ENCODE measurements around the gene TMEM79. TPM values are rescaled to one million over a fixed set of nuclear protein-coding genes. Genes with fewer than 3 reads are reported as not detected.
A peak's percentile ranks its signal among the peaks of the same experiment; 100 is the strongest.

Gene TMEM79
- total and polyA plus RNA-seq, 2 donors (not counting 1 experiment from before 2014, with no cell fraction given), result 1.1 to 3.6 TPM

GRCh38 chr1:156291226-156292061 is 7.3 kb downstream of the TMEM79 start:
- Histone ChIP-seq H3K9me3 (ENCODE audit: control insufficient read depth, insufficient read depth, low read depth, low read length) (no peaks in the 10 kb centered on the region), H3K4me1 (ENCODE audit: control insufficient read depth, extremely low read depth, insufficient read depth, low read length) (peaks cover 8% of the 10 kb centered on the region), H3K79me2 (ENCODE audit: control insufficient read depth, insufficient read depth, low read length) (peaks cover 6% of the 10 kb centered on the region), H3K36me3 (ENCODE audit: control insufficient read depth, insufficient read depth, low read length) (peaks cover 4% of the 10 kb centered on the region), H3K4me3 (replicated peaks in 1 of 4; ENCODE audit: control extremely low read depth in 1 of 4, insufficient read depth in 1 of 4, low read depth in 3 of 4, low read length in 4 of 4) (peak overlapping the region; percentile 57 to 69 (median 63)), H3K4me2 (ENCODE audit: extremely low read depth, insufficient read depth, low read length) (peak overlapping the region; percentile 75), H4K20me1 (ENCODE audit: control insufficient read depth, extremely low read depth, insufficient read depth, low read length) (no peaks in the 10 kb centered on the region), H3K9ac (ENCODE audit: insufficient read depth, low read length) (peak overlapping the region; percentile 74), H3K27ac (ENCODE audit: insufficient read depth, low read length) (peak overlapping the region; percentile 73), H3K27me3 (ENCODE audit: control insufficient read depth, insufficient read depth, low read length) (no peaks in the 10 kb centered on the region), H2AFZ (ENCODE audit: low read length) (peak overlapping the region; percentile 94)
- no peak for TF ChIP-seq EZH2 (IDR thresholded peaks at IDR 0.05; ENCODE audit: low read length, missing control alignments)
- TF ChIP-seq, protein P1, sequence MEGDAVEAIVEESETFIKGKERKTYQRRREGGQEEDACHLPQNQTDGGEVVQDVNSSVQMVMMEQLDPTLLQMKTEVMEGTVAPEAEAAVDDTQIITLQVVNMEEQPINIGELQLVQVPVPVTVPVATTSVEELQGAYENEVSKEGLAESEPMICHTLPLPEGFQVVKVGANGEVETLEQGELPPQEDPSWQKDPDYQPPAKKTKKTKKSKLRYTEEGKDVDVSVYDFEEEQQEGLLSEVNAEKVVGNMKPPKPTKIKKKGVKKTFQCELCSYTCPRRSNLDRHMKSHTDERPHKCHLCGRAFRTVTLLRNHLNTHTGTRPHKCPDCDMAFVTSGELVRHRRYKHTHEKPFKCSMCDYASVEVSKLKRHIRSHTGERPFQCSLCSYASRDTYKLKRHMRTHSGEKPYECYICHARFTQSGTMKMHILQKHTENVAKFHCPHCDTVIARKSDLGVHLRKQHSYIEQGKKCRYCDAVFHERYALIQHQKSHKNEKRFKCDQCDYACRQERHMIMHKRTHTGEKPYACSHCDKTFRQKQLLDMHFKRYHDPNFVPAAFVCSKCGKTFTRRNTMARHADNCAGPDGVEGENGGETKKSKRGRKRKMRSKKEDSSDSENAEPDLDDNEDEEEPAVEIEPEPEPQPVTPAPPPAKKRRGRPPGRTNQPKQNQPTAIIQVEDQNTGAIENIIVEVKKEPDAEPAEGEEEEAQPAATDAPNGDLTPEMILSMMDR (conservative IDR thresholded peaks at IDR 0.05 in 1 of 2, IDR thresholded peaks at IDR 0.05 in 1 of 2; ENCODE audit: low read depth in 1 of 2, low read length in 2 of 2), result no peak
- peak; percentile 80 to 81 for DNase-seq (ENCODE audit: low read depth in 2 of 2)

DNA sequence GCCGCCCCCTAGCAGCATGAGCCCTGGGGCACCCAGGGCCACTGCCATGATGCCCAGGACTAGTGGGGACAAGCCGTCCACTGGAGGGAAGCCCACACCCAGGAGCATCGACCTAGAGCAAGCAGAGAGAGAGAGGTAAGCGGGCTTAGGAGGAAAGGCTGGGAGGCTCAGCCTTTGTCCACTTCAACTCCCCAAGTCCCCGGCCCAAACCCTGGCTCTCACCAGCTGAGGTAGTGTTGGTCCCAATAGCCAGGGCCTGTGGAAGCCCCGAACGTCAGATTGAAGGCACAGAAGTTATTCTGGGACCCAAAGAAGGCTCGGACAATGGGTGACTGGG is 8.9 kb downstream of the TMEM79 start:
- Histone ChIP-seq H3K79me2 (ENCODE audit: control insufficient read depth, insufficient read depth, low read length) (peaks cover 6% of the 10 kb centered on the region), H3K36me3 (ENCODE audit: control insufficient read depth, insufficient read depth, low read length) (peaks cover 4% of the 10 kb centered on the region), H3K27ac (ENCODE audit: insufficient read depth, low read length) (no peak overlapping the region), H3K27me3 (ENCODE audit: control insufficient read depth, insufficient read depth, low read length) (no peaks in the 10 kb centered on the region), H2AFZ (ENCODE audit: low read length) (no peak overlapping the region), H3K4me2 (ENCODE audit: extremely low read depth, insufficient read depth, low read length) (no peak overlapping the region), H4K20me1 (ENCODE audit: control insufficient read depth, extremely low read depth, insufficient read depth, low read length) (no peaks in the 10 kb centered on the region), H3K4me1 (ENCODE audit: control insufficient read depth, extremely low read depth, insufficient read depth, low read length) (peaks cover 8% of the 10 kb centered on the region), H3K4me3 (replicated peaks in 1 of 4; ENCODE audit: control extremely low read depth in 1 of 4, insufficient read depth in 1 of 4, low read depth in 3 of 4, low read length in 4 of 4) (no peak overlapping the region), H3K9me3 (ENCODE audit: control insufficient read depth, insufficient read depth, low read depth, low read length) (no peaks in the 10 kb centered on the region), H3K9ac (ENCODE audit: insufficient read depth, low read length) (no peak overlapping the region)
- no peak for DNase-seq (ENCODE audit: low read depth in 2 of 2)
- no peak for TF ChIP-seq EZH2 (IDR thresholded peaks at IDR 0.05; ENCODE audit: low read length, missing control alignments)
- TF ChIP-seq, protein P1 (conservative IDR thresholded peaks at IDR 0.05 in 1 of 2, IDR thresholded peaks at IDR 0.05 in 1 of 2; ENCODE audit: low read depth in 1 of 2, low read length in 2 of 2), result no peak

DNA sequence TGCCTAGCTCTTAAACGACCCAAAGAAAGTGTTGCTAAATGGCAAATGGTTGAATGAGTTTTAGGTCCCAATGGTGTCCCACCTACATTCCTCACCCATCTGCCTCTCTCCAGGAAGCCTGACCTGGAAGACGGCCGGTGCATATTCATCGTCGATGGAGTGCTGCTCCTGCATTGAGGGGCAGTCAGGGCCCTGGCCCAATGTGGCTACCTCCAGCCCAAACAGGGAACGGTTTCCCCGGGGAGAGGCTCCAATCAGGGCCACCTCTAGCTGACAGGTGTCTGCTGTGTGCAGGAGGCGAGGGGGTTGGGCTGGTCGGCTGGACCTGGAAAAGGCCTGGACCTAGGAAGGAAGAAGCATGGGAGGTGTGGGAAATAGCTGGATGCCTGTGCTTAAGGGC is 9.8 kb downstream of the TMEM79 start:
- Histone ChIP-seq H3K36me3 (ENCODE audit: control insufficient read depth, insufficient read depth, low read length) (peaks cover 4% of the 10 kb centered on the region), H3K4me2 (ENCODE audit: extremely low read depth, insufficient read depth, low read length) (no peak overlapping the region), H4K20me1 (ENCODE audit: control insufficient read depth, extremely low read depth, insufficient read depth, low read length) (no peaks in the 10 kb centered on the region), H3K27ac (ENCODE audit: insufficient read depth, low read length) (no peak overlapping the region), H3K9ac (ENCODE audit: insufficient read depth, low read length) (no peak overlapping the region), H3K4me1 (ENCODE audit: control insufficient read depth, extremely low read depth, insufficient read depth, low read length) (peaks cover 8% of the 10 kb centered on the region), H3K27me3 (ENCODE audit: control insufficient read depth, insufficient read depth, low read length) (no peaks in the 10 kb centered on the region), H2AFZ (ENCODE audit: low read length) (no peak overlapping the region), H3K79me2 (ENCODE audit: control insufficient read depth, insufficient read depth, low read length) (peaks cover 6% of the 10 kb centered on the region), H3K4me3 (replicated peaks in 1 of 4; ENCODE audit: control extremely low read depth in 1 of 4, insufficient read depth in 1 of 4, low read depth in 3 of 4, low read length in 4 of 4) (peak overlapping the region in 1 of 4 experiments; percentile 89), H3K9me3 (ENCODE audit: control insufficient read depth, insufficient read depth, low read depth, low read length) (no peaks in the 10 kb centered on the region)
- no peak for DNase-seq (ENCODE audit: low read depth in 2 of 2)
- TF ChIP-seq, protein P1 (conservative IDR thresholded peaks at IDR 0.05 in 1 of 2, IDR thresholded peaks at IDR 0.05 in 1 of 2; ENCODE audit: low read depth in 1 of 2, low read length in 2 of 2), result no peak
- no peak for TF ChIP-seq EZH2 (IDR thresholded peaks at IDR 0.05; ENCODE audit: low read length, missing control alignments)

Measured in fibroblast of lung (primary cell).